HepG2 (cell line): ENCODE results near the gene DIPK1B. TPM values are rescaled to one million over a fixed set of nuclear protein-coding genes. Genes with fewer than 3 reads are reported as not detected.

Experiments used
- ATAC-seq: fragments of 200-7000 bp; cut with Tn5 transposase; 3 replicates; pipeline ENCODE4 v1.9.1; 2020; ENCODE audit warnings: mild to moderate bottlenecking, moderate library complexity
- BruUV-seq: library from RNA; stranded (reverse); fragments of 400-500 nt; replicated peaks from 2 replicates; lab custom pipeline; 2021; lab: Mats Ljungman, UMichigan
- CTCF ChIA-PET: fragments of 300-600 bp; formaldehyde crosslinking; extraction: SDS; loops from one replicate; lab custom pipeline; 2021; ENCODE audit warnings: low total read pairs, inconsistent platforms, low intra/inter-chr PET ratio; lab: Yijun Ruan, JAX
- POLR2A ChIA-PET: fragments of 350-600 bp; sonication (Branson Sonifier 250); formaldehyde crosslinking; loops from one replicate; lab custom pipeline; 2020; ENCODE audit warnings: antibody characterized with exemption, inconsistent platforms; lab: Yijun Ruan, JAX
- DNase-seq: peaks from one replicate; pipeline ENCODE4 v3.0.0-alpha.2; 2015; ENCODE audit warnings: low spot score
- FAIRE-seq: peaks from 3 replicates; lab custom pipeline; 2011; peaks lifted over from hg19 to GRCh38; lab: Jason Lieb, UNC
- H2AFZ ChIP-seq: one replicate; pipeline ENCODE4 v1.6.1; 2011; ENCODE audit warnings: low read length, inconsistent platforms
- H3K27ac ChIP-seq: fragments of 300-600 bp; 3 replicates; pipeline ENCODE4 v1.8.0; 2011; ENCODE audit warnings: mixed run types, mild to moderate bottlenecking, mixed read lengths, low read length, inconsistent platforms; ENCODE audit not compliant: insufficient read depth; ENCODE audit errors: extremely low read length
- H3K27me3 ChIP-seq, 2 experiments: fragments of 200-600 bp in 1 of 2; 2 replicates in 1 of 2; 3 replicates in 1 of 2; pipeline versions ENCODE4 v1.6.0 to v1.8.0; 2011; ENCODE audit warnings: low read length in 2 of 2, mild to moderate bottlenecking in 2 of 2, moderate library complexity in 2 of 2, inconsistent platforms in 1 of 2; ENCODE audit not compliant: insufficient read depth in 2 of 2, control insufficient read depth in 1 of 2
- H3K36me3 ChIP-seq, 2 experiments: fragments of 200-600 bp in 1 of 2; replicated peaks in 1 of 2; 2 replicates in 1 of 2; 3 replicates in 1 of 2; pipeline versions ENCODE4 v1.5.1 to v1.8.0; 2011; ENCODE audit warnings: low read length in 2 of 2, inconsistent platforms in 1 of 2; ENCODE audit not compliant: insufficient read depth in 2 of 2, control insufficient read depth in 1 of 2
- H3K4me1 ChIP-seq: 2 replicates; pipeline ENCODE4 v1.5.1; 2012; ENCODE audit warnings: low read length, inconsistent platforms; ENCODE audit not compliant: insufficient read depth
- H3K4me2 ChIP-seq: 2 replicates; pipeline ENCODE4 v1.6.0; 2011; ENCODE audit warnings: low read depth, low read length, inconsistent platforms
- H3K4me3 ChIP-seq, 3 experiments: fragments of 200-600 bp in 1 of 3; sonication (generic), shearing (Covaris generic) in 1 of 3; replicated peaks in 1 of 3; 2 replicates each; pipeline ENCODE4 v1.5.1; 2011 to 2016; ENCODE audit warnings: low read length in 3 of 3, inconsistent platforms in 2 of 3, low read depth in 2 of 3, mild to moderate bottlenecking in 2 of 3, control low read depth in 1 of 3, mixed read lengths in 1 of 3; ENCODE audit not compliant: insufficient read depth in 1 of 3
- H3K79me2 ChIP-seq: one replicate; pipeline ENCODE4 v1.6.1; 2011; ENCODE audit warnings: low read length, inconsistent platforms; ENCODE audit not compliant: insufficient read depth
- H3K9ac ChIP-seq: 2 replicates; pipeline ENCODE4 v1.6.0; 2011; ENCODE audit warnings: mild to moderate bottlenecking, low read depth, low read length, inconsistent platforms; ENCODE audit not compliant: insufficient read depth
- H3K9me3 ChIP-seq: 2 replicates; pipeline ENCODE4 v1.5.1; 2012; ENCODE audit warnings: mild to moderate bottlenecking, low read length
- H4K20me1 ChIP-seq: 2 replicates; pipeline ENCODE4 v1.6.0; 2011; ENCODE audit warnings: inconsistent platforms, mild to moderate bottlenecking, low read length, moderate library complexity; ENCODE audit not compliant: insufficient read depth
- BORCS8-MEF2B ChIP-seq: sonication (generic); formaldehyde crosslinking; IDR thresholded peaks from 2 replicates; pipeline ENCODE4 v1.8.0; 2022; ENCODE audit warnings: mild to moderate bottlenecking, missing genetic modification reagents
- GATAD1 ChIP-seq: IDR thresholded peaks from 2 replicates; pipeline ENCODE4 v1.6.1; 2016; ENCODE audit warnings: missing genetic modification reagents, missing compliant biosample characterization
- ONECUT2 ChIP-seq: sonication (generic); formaldehyde crosslinking; IDR thresholded peaks from 2 replicates; pipeline ENCODE4 v1.4.0; 2020; ENCODE audit warnings: missing genetic modification reagents
- RAD21 ChIP-seq: fragments of 450-650 bp; formaldehyde crosslinking; IDR thresholded peaks from 2 replicates; pipeline ENCODE4 v1.5.0; 2020; ENCODE audit warnings: mild to moderate bottlenecking
- TBP ChIP-seq: sonication (generic); formaldehyde crosslinking; IDR thresholded peaks from 2 replicates; pipeline ENCODE4 v1.5.0; 2020; ENCODE audit warnings: missing genetic modification reagents
- TOE1 ChIP-seq: sonication (generic); formaldehyde crosslinking; IDR thresholded peaks from 2 replicates; pipeline ENCODE4 v1.4.0; 2020; ENCODE audit warnings: mild to moderate bottlenecking, missing genetic modification reagents
- ZNF569 ChIP-seq: sonication (generic); formaldehyde crosslinking; IDR thresholded peaks from 2 replicates; pipeline ENCODE4 v1.5.0; 2020; ENCODE audit warnings: mild to moderate bottlenecking, missing genetic modification reagents, moderate library complexity, borderline replicate concordance
- ZNF790 ChIP-seq: sonication (generic); formaldehyde crosslinking; IDR thresholded peaks from 2 replicates; pipeline ENCODE4 v1.8.0; 2022; ENCODE audit warnings: missing genetic modification reagents, mild to moderate bottlenecking, borderline replicate concordance
- WGBS: methylation state at CpG from one replicate; pipeline ENCODE4 v1.1.6; 2017; ENCODE audit warnings: low lambda C conversion rate; 5-methylcytosine and 5-hydroxymethylcytosine counted together
- in situ Hi-C: cut with HindIII; loops from 2 replicates; pipeline ENCODE4 v1.10.0; 2017; ENCODE audit warnings: low pct_unique_long_range_greater_than_20kb; ENCODE audit not compliant: extremely low pct_ligation_motif_present
- intact Hi-C: fragments of 100-400 bp; cut with micrococcal nuclease; formaldehyde crosslinking; loops from one replicate; pipeline ENCODE4 v1.10.0; 2022; ENCODE audit not compliant: unreplicated experiment
- polyA plus RNA-seq, 8 experiments: library from polyadenylated mRNA; depleted of rRNA in 3 of 8; stranded (reverse) in 7 of 8; unstranded in 1 of 8; fragments of >200 nt; fragmentation: Illumina TruSeq in 4 of 8; extraction: Trizol in 4 of 8; gene quantifications; 2 replicates each; pipeline versions ENCODE4 v1.2.1 to v1.2.3, GENCODE V29; 2011 to 2016; ENCODE audit warnings: low read depth in 4 of 8, missing spikeins in 1 of 8, mixed read lengths in 1 of 8; ENCODE audit not compliant: insufficient read depth in 1 of 8
- total RNA-seq, 5 experiments: library from RNA; depleted of rRNA; stranded (reverse); fragments of >200 nt; fragmentation: Illumina TruSeq; extraction: Trizol; gene quantifications; 2 replicates each; pipeline ENCODE4 v1.2.3, GENCODE V29; 2016; ENCODE audit warnings: low read depth in 1 of 5
- TF ChIP-seq, protein P1 (sequence below): sonication (generic); formaldehyde crosslinking; conservative IDR thresholded peaks from 2 replicates; pipeline ENCODE4 v1.8.0; 2022; ENCODE audit warnings: mild to moderate bottlenecking, moderate library complexity, missing genetic modification reagents
- TF ChIP-seq, protein P2 (sequence below): sonication (generic); formaldehyde crosslinking; IDR thresholded peaks from 2 replicates; pipeline ENCODE4 v1.8.0; 2022; ENCODE audit warnings: missing genetic modification reagents, mild to moderate bottlenecking, moderate library complexity, borderline replicate concordance
- TF ChIP-seq, protein P3 (sequence below): sonication (generic); formaldehyde crosslinking; IDR thresholded peaks from 2 replicates; pipeline ENCODE4 v1.5.1; 2020; ENCODE audit warnings: missing genetic modification reagents, mild to moderate bottlenecking, borderline replicate concordance
- TF ChIP-seq, protein P4 (sequence below): IDR thresholded peaks from 2 replicates; pipeline ENCODE4 v1.6.1; 2018; ENCODE audit warnings: missing genetic modification reagents, mild to moderate bottlenecking, missing compliant biosample characterization
- TF ChIP-seq, protein P5 (sequence below): sonication (generic); formaldehyde crosslinking; IDR thresholded peaks from 2 replicates; pipeline ENCODE4 v1.4.0; 2020; ENCODE audit warnings: missing genetic modification reagents
- TF ChIP-seq, protein P6 (sequence below): sonication (generic); formaldehyde crosslinking; IDR thresholded peaks from 2 replicates; pipeline ENCODE4 v1.8.0; 2022; ENCODE audit warnings: missing genetic modification reagents, mild to moderate bottlenecking, inconsistent platforms, borderline replicate concordance

DIPK1B gene
- total and polyA plus RNA-seq, 2 of the 13 experiments (the other 11 are each of a cell fraction or from before 2014, with no cell fraction given): 0.18 to 3.9 TPM

DNA sequence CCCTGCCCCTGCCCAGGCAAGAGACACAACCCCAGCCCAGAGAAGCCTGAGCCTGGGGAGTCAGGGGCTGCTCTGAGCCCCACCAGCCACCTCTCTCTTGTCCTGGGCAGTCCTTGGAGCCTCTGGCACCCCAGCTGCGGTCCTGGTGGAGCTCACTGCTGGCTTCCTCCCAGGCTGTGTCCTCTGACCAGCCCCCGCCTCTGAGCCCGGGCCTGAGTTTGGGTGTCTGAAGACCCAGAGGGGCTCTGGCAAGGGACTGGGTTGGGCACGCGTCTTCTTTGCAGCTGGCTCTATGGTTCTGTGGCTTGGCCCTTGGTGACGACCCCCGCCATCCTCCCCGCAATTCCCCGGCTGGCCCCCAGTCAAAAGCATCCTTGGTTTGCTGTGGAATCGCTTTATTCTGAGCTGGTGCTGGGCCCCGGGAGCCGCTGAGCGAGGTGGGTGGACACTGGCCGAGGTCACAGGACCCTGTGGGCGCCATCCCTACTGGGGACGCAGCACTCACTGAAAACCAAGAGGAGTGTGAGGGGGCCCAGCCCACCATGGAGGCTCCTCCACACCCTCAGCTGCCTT is 31.4 kb downstream of the DIPK1B start (continued):
- TF ChIP-seq, protein P1, sequence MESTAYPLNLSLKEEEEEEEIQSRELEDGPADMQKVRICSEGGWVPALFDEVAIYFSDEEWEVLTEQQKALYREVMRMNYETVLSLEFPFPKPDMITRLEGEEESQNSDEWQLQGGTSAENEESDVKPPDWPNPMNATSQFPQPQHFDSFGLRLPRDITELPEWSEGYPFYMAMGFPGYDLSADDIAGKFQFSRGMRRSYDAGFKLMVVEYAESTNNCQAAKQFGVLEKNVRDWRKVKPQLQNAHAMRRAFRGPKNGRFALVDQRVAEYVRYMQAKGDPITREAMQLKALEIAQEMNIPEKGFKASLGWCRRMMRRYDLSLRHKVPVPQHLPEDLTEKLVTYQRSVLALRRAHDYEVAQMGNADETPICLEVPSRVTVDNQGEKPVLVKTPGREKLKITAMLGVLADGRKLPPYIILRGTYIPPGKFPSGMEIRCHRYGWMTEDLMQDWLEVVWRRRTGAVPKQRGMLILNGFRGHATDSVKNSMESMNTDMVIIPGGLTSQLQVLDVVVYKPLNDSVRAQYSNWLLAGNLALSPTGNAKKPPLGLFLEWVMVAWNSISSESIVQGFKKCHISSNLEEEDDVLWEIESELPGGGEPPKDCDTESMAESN (CRISPR knock-in tag): no peak
- TF ChIP-seq, protein P2, sequence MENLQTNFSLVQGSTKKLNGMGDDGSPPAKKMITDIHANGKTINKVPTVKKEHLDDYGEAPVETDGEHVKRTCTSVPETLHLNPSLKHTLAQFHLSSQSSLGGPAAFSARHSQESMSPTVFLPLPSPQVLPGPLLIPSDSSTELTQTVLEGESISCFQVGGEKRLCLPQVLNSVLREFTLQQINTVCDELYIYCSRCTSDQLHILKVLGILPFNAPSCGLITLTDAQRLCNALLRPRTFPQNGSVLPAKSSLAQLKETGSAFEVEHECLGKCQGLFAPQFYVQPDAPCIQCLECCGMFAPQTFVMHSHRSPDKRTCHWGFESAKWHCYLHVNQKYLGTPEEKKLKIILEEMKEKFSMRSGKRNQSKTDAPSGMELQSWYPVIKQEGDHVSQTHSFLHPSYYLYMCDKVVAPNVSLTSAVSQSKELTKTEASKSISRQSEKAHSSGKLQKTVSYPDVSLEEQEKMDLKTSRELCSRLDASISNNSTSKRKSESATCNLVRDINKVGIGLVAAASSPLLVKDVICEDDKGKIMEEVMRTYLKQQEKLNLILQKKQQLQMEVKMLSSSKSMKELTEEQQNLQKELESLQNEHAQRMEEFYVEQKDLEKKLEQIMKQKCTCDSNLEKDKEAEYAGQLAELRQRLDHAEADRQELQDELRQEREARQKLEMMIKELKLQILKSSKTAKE (CRISPR knock-in tag): no peak
- TF ChIP-seq, protein P3, sequence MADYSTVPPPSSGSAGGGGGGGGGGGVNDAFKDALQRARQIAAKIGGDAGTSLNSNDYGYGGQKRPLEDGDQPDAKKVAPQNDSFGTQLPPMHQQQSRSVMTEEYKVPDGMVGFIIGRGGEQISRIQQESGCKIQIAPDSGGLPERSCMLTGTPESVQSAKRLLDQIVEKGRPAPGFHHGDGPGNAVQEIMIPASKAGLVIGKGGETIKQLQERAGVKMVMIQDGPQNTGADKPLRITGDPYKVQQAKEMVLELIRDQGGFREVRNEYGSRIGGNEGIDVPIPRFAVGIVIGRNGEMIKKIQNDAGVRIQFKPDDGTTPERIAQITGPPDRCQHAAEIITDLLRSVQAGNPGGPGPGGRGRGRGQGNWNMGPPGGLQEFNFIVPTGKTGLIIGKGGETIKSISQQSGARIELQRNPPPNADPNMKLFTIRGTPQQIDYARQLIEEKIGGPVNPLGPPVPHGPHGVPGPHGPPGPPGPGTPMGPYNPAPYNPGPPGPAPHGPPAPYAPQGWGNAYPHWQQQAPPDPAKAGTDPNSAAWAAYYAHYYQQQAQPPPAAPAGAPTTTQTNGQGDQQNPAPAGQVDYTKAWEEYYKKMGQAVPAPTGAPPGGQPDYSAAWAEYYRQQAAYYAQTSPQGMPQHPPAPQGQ: no peak
- TF ChIP-seq TOE1 (CRISPR knock-in tag) (no peak), BORCS8-MEF2B (CRISPR knock-in tag) (no peak)

DNA sequence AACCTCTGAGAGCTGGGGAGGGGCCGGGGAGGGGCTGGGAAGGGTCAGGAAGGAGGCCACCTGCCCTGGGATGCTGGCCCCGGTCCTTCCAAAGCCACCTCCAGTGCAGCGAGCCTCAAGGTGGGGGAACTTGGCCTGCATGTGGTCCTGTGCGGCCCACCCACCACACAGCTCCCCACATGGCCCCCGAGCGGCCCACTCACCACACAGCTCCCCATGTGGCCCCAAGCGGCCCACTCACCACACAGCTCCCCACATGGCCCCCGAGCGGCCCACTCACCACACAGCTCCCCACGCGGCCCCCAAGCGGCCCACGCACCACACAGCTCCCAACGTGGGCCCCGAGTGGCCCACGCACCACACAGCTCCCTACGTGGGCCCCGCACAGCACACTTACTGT is 32.4 kb downstream of the DIPK1B start:
- 43% methylated on average over 4 of the region's 18 CpGs for WGBS
- POLR2A ChIA-PET: interaction anchor here (5.2 kb wide), 1 partner anchor 16 kb away, joined by 27 read pairs; no protein-coding TSS in a partner anchor
- no peak overlapping the region for H3K4me2 ChIP-seq
- ATAC-seq (no peak), FAIRE-seq (no peak), DNase-seq (no peak)
- H3K79me2 ChIP-seq: no peaks in the 10 kb centered on the region
- no peak overlapping the region for H2AFZ ChIP-seq
- CTCF ChIA-PET: no interaction called here
- H4K20me1 ChIP-seq: no peaks in the 10 kb centered on the region
- no TSS peak for BruUV-seq
- no peak overlapping the region for H3K27ac ChIP-seq
- no peak overlapping the region for H3K4me3 ChIP-seq
- no peaks in the 10 kb centered on the region for H3K36me3 ChIP-seq
- H3K9me3 ChIP-seq: no peaks in the 10 kb centered on the region
- in situ Hi-C loops: no loop called here
- peaks cover 25% of the 10 kb centered on the region for H3K4me1 ChIP-seq
- peaks cover 29 to 89% of the 10 kb centered on the region in 2 experiments for H3K27me3 ChIP-seq
- no peak overlapping the region for H3K9ac ChIP-seq
- intact Hi-C loops: no loop called here
- TF ChIP-seq ONECUT2 (CRISPR knock-in tag): no peak
- TF ChIP-seq, protein P4, sequence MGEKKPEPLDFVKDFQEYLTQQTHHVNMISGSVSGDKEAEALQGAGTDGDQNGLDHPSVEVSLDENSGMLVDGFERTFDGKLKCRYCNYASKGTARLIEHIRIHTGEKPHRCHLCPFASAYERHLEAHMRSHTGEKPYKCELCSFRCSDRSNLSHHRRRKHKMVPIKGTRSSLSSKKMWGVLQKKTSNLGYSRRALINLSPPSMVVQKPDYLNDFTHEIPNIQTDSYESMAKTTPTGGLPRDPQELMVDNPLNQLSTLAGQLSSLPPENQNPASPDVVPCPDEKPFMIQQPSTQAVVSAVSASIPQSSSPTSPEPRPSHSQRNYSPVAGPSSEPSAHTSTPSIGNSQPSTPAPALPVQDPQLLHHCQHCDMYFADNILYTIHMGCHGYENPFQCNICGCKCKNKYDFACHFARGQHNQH (CRISPR knock-in tag): no peak
- no peak for TF ChIP-seq TBP (CRISPR knock-in tag)
- TF ChIP-seq, protein P5, sequence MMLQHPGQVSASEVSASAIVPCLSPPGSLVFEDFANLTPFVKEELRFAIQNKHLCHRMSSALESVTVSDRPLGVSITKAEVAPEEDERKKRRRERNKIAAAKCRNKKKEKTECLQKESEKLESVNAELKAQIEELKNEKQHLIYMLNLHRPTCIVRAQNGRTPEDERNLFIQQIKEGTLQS: no peak
- TF ChIP-seq RAD21: no peak
- no peak for TF ChIP-seq ZNF569 (CRISPR knock-in tag)
- TF ChIP-seq GATAD1 (CRISPR knock-in tag): no peak
- TF ChIP-seq ZNF790 (CRISPR knock-in tag): no peak
- TF ChIP-seq, protein P6, sequence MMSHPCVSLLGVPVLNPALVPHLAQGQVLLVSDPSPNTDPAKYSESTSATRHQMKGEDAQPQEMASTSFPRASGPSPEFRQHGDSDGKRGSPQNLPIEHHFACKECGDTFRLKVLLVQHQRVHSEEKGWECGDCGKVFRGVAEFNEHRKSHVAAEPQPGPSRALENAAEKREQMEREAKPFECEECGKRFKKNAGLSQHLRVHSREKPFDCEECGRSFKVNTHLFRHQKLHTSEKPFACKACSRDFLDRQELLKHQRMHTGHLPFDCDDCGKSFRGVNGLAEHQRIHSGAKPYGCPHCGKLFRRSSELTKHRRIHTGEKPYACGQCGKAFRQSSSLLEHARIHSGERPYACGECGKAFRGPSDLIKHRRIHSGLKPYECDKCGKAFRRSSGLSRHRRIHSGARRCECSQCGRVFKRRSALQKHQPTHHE (CRISPR knock-in tag): no peak
